GM12878 (cell line): ENCODE results near the gene ANKRD16. TPM values are rescaled to one million over a fixed set of nuclear protein-coding genes. Genes with fewer than 3 reads are reported as not detected.

Experiments
- BCLAF1 ChIP-seq: fragments of 450-650 bp; IDR thresholded peaks from 2 replicates; pipeline ENCODE4 v1.6.1; 2017; ENCODE audit warnings: antibody characterized with exemption, mild to moderate bottlenecking, moderate library complexity
- CBFB ChIP-seq: IDR thresholded peaks from 2 replicates; pipeline ENCODE4 v1.6.1; 2016; ENCODE audit warnings: antibody characterized with exemption, low read depth
- ELK1 ChIP-seq: IDR thresholded peaks from 2 replicates; pipeline ENCODE4 v1.6.1; 2012; ENCODE audit warnings: low read depth, low read length, improper control_type of control experiment
- FOXK2 ChIP-seq: fragments of 450-650 bp; IDR thresholded peaks from 2 replicates; pipeline ENCODE4 v1.6.1; 2017; ENCODE audit warnings: mild to moderate bottlenecking, moderate library complexity
- NBN ChIP-seq: fragments of 450-650 bp; IDR thresholded peaks from 2 replicates; pipeline ENCODE4 v1.6.1; 2016
- NFXL1 ChIP-seq: fragments of 450-650 bp; IDR thresholded peaks from 2 replicates; pipeline ENCODE4 v1.6.1; 2017; ENCODE audit warnings: antibody characterized with exemption, mild to moderate bottlenecking, borderline replicate concordance
- PRDM15 ChIP-seq: fragments of 450-650 bp; formaldehyde crosslinking; IDR thresholded peaks from 2 replicates; pipeline ENCODE4 v1.4.0; 2020; ENCODE audit warnings: mild to moderate bottlenecking, moderate library complexity
- SMAD1 ChIP-seq: fragments of 450-650 bp; IDR thresholded peaks from 2 replicates; pipeline ENCODE4 v1.6.1; 2018; ENCODE audit warnings: mild to moderate bottlenecking, low read depth; ENCODE audit not compliant: partially characterized antibody
- TBL1XR1 ChIP-seq: IDR thresholded peaks from 2 replicates; pipeline ENCODE4 v1.6.1; 2012; ENCODE audit warnings: low read depth, low read length, improper control_type of control experiment
- ZBTB33 ChIP-seq: fragments of 450-650 bp; IDR thresholded peaks from 2 replicates; pipeline ENCODE4 v1.6.1; 2017; ENCODE audit warnings: mild to moderate bottlenecking
- ZBTB40 ChIP-seq: fragments of 450-650 bp; IDR thresholded peaks from 2 replicates; pipeline ENCODE4 v1.6.1; 2016; ENCODE audit warnings: mild to moderate bottlenecking, moderate library complexity, borderline replicate concordance
- ZNF24 ChIP-seq: fragments of 450-650 bp; IDR thresholded peaks from 2 replicates; pipeline ENCODE4 v1.6.1; 2017; ENCODE audit warnings: antibody characterized with exemption, mild to moderate bottlenecking
- polyA plus RNA-seq, 11 experiments: library from polyadenylated mRNA; depleted of rRNA in 4 of 11; unstranded in 6 of 11; stranded (reverse) in 5 of 11; fragments of >200 nt; fragmentation: Nextera tagmentation in 4 of 11; fragmentation: Illumina TruSeq in 1 of 11; extraction: Ambion mirVana in 4 of 11; extraction: Trizol in 1 of 11; gene quantifications; 1 replicate in 1 of 11; 2 replicates in 10 of 11; pipeline versions ENCODE4 v1.2.1 to v1.2.3, GENCODE V29; 2011 to 2016; ENCODE audit warnings: inconsistent platforms in 2 of 11, missing spikeins in 2 of 11, low read depth in 1 of 11
- total RNA-seq, 4 experiments: library from RNA; depleted of rRNA in 3 of 4; stranded (reverse); fragments of >200 nt in 3 of 4; fragmentation: Illumina TruSeq in 1 of 4; extraction: Trizol in 1 of 4; gene quantifications; 2 replicates each; pipeline versions ENCODE4 v1.2.1 to v1.2.3, GENCODE V29; 2013 to 2021

Gene ANKRD16
- total and polyA plus RNA-seq, 10 of the 15 experiments (the other 5 are each of a cell fraction or from before 2014, with no cell fraction given): 0.57 to 13.6 (median 4.4) TPM

- 0 out of 2 replicates have a peak, but pooled peaks have one; percentile 31 for TF ChIP-seq ZBTB33
- TF ChIP-seq BCLAF1: no peak
- no peak for TF ChIP-seq NFXL1
- no peak for TF ChIP-seq CBFB
- TF ChIP-seq SMAD1: no peak
- no peak for TF ChIP-seq ZBTB40
- no peak for TF ChIP-seq TBL1XR1
- no peak for TF ChIP-seq PRDM15
- TF ChIP-seq ZNF24: 0 out of 2 replicates have a peak, but pooled peaks have one; percentile 4
- peak; percentile 87 for TF ChIP-seq NBN
- no peak for TF ChIP-seq ELK1
- TF ChIP-seq FOXK2: no peak
Measured at GRCh38 chr10:5873515-5873995, 16.1 kb downstream of the ANKRD16 start (continued).
